CD8-positive, alpha-beta memory T cell (primary cell): ENCODE data around the gene KAT8. TPM values are rescaled to one million over a fixed set of nuclear protein-coding genes. Genes with fewer than 3 reads are reported as not detected.
"Not testable (repeated sequence)": the region's sequence is repeated elsewhere in the genome, so short reads cannot be mapped to it uniquely, and the experiment has no call there.

ENCODE experiments used
- CTCF ChIA-PET: fragments of 350-600 bp; sonication (Branson Sonifier 250); formaldehyde crosslinking; loops from one replicate; lab custom pipeline; 2021; ENCODE audit warnings: antibody characterized with exemption; lab: Charles Lee
- POLR2A ChIA-PET: fragments of 350-600 bp; sonication (Branson Sonifier 250); formaldehyde crosslinking; loops from one replicate; lab custom pipeline; 2021; ENCODE audit warnings: antibody characterized with exemption; lab: Charles Lee
- DNase-seq, 5 donors: peaks; one replicate each; pipeline versions ENCODE4 v3.0.0 to v3.0.0-alpha.2; 2020 to 2022; ENCODE audit warnings: mixed read lengths in 1 of 5
- H3K27ac ChIP-seq: one replicate; pipeline ENCODE4 v1.7.0; 2013; ENCODE audit warnings: low read depth, mild to moderate bottlenecking, low read length, moderate library complexity
- H3K27me3 ChIP-seq: 2 replicates; pipeline ENCODE4 v1.7.0; 2013; ENCODE audit warnings: low read length, mild to moderate bottlenecking; ENCODE audit not compliant: insufficient read depth, poor library complexity, severe bottlenecking
- H3K36me3 ChIP-seq: 2 replicates; pipeline ENCODE4 v1.7.0; 2013; ENCODE audit warnings: mild to moderate bottlenecking, low read length, moderate library complexity; ENCODE audit not compliant: insufficient read depth
- H3K4me1 ChIP-seq: 2 replicates; pipeline ENCODE4 v1.7.0; 2013; ENCODE audit warnings: mild to moderate bottlenecking, low read length, moderate library complexity; ENCODE audit not compliant: insufficient read depth
- H3K4me3 ChIP-seq: 2 replicates; pipeline ENCODE4 v1.7.0; 2013; ENCODE audit warnings: mild to moderate bottlenecking, low read length
- H3K9me3 ChIP-seq: 2 replicates; pipeline ENCODE4 v1.7.0; 2013; ENCODE audit warnings: mild to moderate bottlenecking, low read length
- H3K27ac Mint-ChIP-seq, 8 donors: one replicate each; pipeline ENCODE4 v1.8.0; 2020 to 2021; ENCODE audit warnings: mixed read lengths in 8 of 8, mild to moderate bottlenecking in 6 of 8, inconsistent platforms in 3 of 8, moderate library complexity in 3 of 8
- H3K27me3 Mint-ChIP-seq, 2 donors: one replicate each; pipeline ENCODE4 v1.8.0; 2020 to 2021; ENCODE audit warnings: mixed read lengths in 2 of 2, mild to moderate bottlenecking in 1 of 2, moderate library complexity in 1 of 2
- H3K36me3 Mint-ChIP-seq, 3 donors: one replicate each; pipeline ENCODE4 v1.8.0; 2020 to 2021; ENCODE audit warnings: mixed read lengths in 3 of 3, inconsistent platforms in 1 of 3, mild to moderate bottlenecking in 1 of 3
- H3K4me1 Mint-ChIP-seq, 3 donors: one replicate each; pipeline ENCODE4 v1.8.0; 2020 to 2021; ENCODE audit warnings: mixed read lengths in 3 of 3, inconsistent platforms in 1 of 3, mild to moderate bottlenecking in 1 of 3
- H3K4me3 Mint-ChIP-seq, 7 donors: one replicate each; pipeline ENCODE4 v1.8.0; 2020 to 2021; ENCODE audit warnings: mixed read lengths in 7 of 7, mild to moderate bottlenecking in 6 of 7, moderate library complexity in 4 of 7, inconsistent platforms in 2 of 7
- H3K9me3 Mint-ChIP-seq, 5 donors: one replicate each; pipeline ENCODE4 v1.8.0; 2020 to 2022; ENCODE audit warnings: mixed read lengths in 5 of 5, mild to moderate bottlenecking in 3 of 5, moderate library complexity in 2 of 5, inconsistent platforms in 1 of 5
- polyA plus RNA-seq: library from polyadenylated mRNA; unstranded; fragments of 300-500 nt; fragmentation: Illumina TruSeq; gene quantifications from one replicate; pipeline ENCODE4 v1.2.3, GENCODE V29; 2021
- total RNA-seq, 2 experiments: library from RNA; stranded (reverse); gene quantifications; one replicate each; pipeline ENCODE4 v1.2.3, GENCODE V29; 2021

The KAT8 gene
- total and polyA plus RNA-seq, 3 experiments from 2014 or later: 56.1 to 67.3 (median 58.6) TPM

DNA sequence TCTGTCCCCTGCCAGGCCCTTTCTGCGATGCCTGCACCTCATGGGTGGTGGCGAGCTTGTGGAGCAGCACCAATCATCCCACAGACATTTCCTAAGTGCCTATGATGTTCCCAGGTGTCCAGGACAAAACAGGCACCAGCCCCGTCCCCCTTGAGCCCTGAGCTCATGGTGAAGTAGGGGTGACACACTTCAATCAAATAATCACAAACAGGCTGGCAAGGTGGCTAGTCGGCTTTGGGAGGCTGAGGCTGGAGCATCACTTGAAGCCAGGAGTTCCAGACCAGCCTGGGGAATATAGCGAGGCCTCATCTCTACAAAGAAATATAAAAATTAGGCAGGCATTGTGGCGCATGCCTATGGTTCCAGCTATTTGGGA lies 18.8 kb downstream of the KAT8 start:
- H3K4me1 Mint-ChIP-seq: peaks cover 0 to 2% (median 0%) of the 10 kb centered on the region in 3 donors
- H3K27ac ChIP-seq: no peak overlapping the region
- no peaks in the 10 kb centered on the region for H3K27me3 ChIP-seq
- no peaks in the 10 kb centered on the region for H3K36me3 ChIP-seq
- H3K27me3 Mint-ChIP-seq: peaks cover 0 to 2% of the 10 kb centered on the region in 2 donors
- no peaks in the 10 kb centered on the region for H3K9me3 Mint-ChIP-seq
- H3K4me1 ChIP-seq: no peaks in the 10 kb centered on the region
- POLR2A ChIA-PET: no interaction called here
- peak overlapping the region in 1 of 8 donors; percentile 37 for H3K27ac Mint-ChIP-seq
- CTCF ChIA-PET: no interaction called here
- no peaks in the 10 kb centered on the region for H3K9me3 ChIP-seq
- no peak overlapping the region for H3K4me3 ChIP-seq
- no peak overlapping the region for H3K4me3 Mint-ChIP-seq
- no peak for DNase-seq
- peaks cover 0 to 22% (median 0%) of the 10 kb centered on the region in 3 donors for H3K36me3 Mint-ChIP-seq

DNA sequence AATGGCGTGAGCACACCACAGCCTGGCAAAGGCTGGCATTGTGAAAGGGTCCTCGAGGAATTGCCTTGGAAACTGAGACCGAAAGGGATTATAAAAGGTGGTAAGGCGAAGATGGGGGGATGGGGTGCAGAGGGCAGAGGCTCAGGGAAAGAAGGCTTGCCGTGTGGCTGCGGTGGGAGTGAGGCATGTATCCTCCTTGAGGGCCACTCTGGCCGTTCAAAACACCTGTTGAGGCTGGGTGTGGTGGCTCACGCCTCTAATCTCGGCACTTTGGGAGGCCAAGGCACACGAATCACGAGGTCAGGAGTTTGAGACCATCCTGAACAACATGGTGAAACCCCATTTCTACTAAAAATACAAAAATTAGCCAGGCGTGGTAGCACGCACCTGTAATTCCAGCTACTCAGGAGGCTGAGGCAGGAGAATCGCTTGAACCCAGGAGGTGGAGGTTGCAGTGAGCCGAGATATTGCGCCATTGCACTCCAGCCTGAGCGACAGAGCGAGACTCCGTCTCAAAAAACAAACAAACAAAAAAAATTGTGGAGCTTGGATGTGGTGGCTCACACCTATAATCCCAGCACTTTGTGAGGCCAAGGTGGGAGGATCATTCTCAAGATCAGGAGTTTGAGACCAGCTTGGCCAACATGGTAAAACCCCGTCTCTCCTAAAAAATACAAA lies 19.5 kb downstream of the KAT8 start:
- H3K36me3 ChIP-seq, H3K4me1 ChIP-seq, H3K27ac ChIP-seq, H3K27me3 Mint-ChIP-seq, H3K9me3 ChIP-seq, H3K4me3 Mint-ChIP-seq, H3K4me3 ChIP-seq, POLR2A ChIA-PET, H3K9me3 Mint-ChIP-seq, DNase-seq, H3K4me1 Mint-ChIP-seq, CTCF ChIA-PET, H3K27ac Mint-ChIP-seq, H3K27me3 ChIP-seq: not testable (repeated sequence)
- H3K36me3 Mint-ChIP-seq: peaks cover 0 to 16% (median 0%) of the 10 kb centered on the region in 3 donors

DNA sequence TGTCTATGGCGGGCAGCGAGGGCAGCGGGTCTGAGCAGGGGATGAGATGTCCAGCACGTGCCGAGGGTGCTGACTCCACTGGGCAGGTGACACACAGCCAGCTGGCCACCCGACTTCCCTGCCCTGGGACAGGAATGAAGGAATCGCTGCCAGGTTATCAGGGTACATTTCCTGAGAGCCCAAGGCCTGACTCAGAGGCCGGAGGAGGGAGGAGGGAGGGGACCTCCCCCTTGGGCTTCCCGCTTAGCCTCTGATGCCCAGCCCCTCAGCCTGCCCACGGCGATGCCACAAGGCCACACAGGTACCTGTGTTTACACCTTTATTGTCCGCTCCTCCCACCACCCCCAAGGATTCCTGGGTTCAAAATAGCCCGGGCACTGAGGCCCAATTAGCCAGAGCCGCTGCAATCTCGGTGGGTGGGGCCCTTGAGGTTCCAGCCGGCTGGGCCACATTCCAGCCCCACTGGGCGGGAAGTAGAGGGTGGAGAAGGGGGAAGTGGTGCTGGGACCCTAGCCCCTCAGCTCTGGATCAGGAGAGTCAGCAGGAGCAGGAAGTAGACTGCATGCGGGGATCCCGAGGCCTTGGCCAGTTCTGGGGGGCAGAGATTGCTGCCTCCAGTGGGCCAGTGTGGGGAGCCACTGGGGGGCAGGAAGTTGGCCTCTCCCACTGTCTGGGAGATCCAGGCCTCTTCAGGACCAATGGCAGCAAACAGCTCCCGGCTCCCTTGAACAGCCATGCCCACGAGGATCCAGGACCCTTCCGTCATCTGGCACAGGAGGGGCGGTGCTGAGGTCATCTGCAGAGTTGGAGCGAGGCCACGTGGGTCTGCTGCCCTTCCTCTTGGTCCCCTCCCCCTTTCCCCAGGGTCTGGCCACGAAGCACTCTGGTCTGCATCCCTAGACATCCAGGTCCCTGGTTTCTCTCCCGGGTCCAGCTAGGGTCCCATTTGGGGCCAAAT lies 21.4 kb downstream of the KAT8 start:
- H3K27ac Mint-ChIP-seq: no peak overlapping the region
- no peaks in the 10 kb centered on the region for H3K27me3 Mint-ChIP-seq
- CTCF ChIA-PET: interaction anchor here (1.1 kb wide), 1 partner anchor 9 kb away, joined by 3 read pairs; no protein-coding TSS in a partner anchor
- DNase-seq: no peak
- POLR2A ChIA-PET: no interaction called here
- H3K4me1 ChIP-seq: peaks cover 19% of the 10 kb centered on the region
- H3K36me3 ChIP-seq: no peaks in the 10 kb centered on the region
- H3K9me3 ChIP-seq: no peaks in the 10 kb centered on the region
- H3K4me3 ChIP-seq: no peak overlapping the region
- H3K27me3 ChIP-seq: no peaks in the 10 kb centered on the region
- H3K27ac ChIP-seq: no peak overlapping the region
- no peak overlapping the region for H3K4me3 Mint-ChIP-seq
- no peaks in the 10 kb centered on the region for H3K9me3 Mint-ChIP-seq
- H3K4me1 Mint-ChIP-seq: peaks cover 6 to 14% (median 7%) of the 10 kb centered on the region in 3 donors
- no peaks in the 10 kb centered on the region for H3K36me3 Mint-ChIP-seq

DNA sequence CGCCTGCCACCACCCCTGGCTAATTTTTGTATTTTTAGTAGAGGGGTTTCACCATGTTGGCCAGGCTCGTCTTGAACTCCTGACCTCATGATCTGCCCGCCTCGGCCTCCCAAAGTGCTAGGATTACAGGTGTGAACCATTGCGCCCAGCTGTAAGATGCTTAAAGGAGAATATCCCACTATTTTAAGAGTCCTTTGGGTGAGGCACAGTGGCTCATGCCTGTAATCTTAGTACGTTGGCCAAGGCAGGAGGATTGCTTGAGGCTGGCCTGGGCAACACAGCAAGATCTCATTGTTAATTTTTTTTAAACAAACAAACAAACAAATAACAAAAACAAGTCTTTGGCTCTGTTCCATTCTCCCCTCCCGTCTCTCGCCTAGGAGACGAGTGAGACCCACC lies 23.6 kb downstream of the KAT8 start:
- H3K27ac ChIP-seq: peak overlapping the region; percentile 61
- not testable (repeated sequence) for H3K4me3 Mint-ChIP-seq, H3K9me3 Mint-ChIP-seq, H3K36me3 Mint-ChIP-seq, H3K36me3 ChIP-seq, H3K9me3 ChIP-seq, H3K27me3 Mint-ChIP-seq, H3K27me3 ChIP-seq, DNase-seq, H3K4me3 ChIP-seq
- ChIA-PET CTCF (interaction anchor here (1.9 to 3.5 kb wide), 3 partner anchors 23 to 318 kb away, joined by 10 to 34 read pairs (median 18); partner anchors contain the start of genes ARMC5 and KAT8), POLR2A (interaction anchor here (2.3 to 3.1 kb wide), 2 partner anchors 23 to 61 kb away, joined by 9 to 59 read pairs; partner anchors contain the start of genes KAT8 and PYCARD)
- H3K4me1 ChIP-seq: peaks cover 19% of the 10 kb centered on the region
- peaks cover 5 to 14% (median 6%) of the 10 kb centered on the region in 3 donors for H3K4me1 Mint-ChIP-seq
- peak overlapping the region in 1 of 8 donors; percentile 14 for H3K27ac Mint-ChIP-seq

DNA sequence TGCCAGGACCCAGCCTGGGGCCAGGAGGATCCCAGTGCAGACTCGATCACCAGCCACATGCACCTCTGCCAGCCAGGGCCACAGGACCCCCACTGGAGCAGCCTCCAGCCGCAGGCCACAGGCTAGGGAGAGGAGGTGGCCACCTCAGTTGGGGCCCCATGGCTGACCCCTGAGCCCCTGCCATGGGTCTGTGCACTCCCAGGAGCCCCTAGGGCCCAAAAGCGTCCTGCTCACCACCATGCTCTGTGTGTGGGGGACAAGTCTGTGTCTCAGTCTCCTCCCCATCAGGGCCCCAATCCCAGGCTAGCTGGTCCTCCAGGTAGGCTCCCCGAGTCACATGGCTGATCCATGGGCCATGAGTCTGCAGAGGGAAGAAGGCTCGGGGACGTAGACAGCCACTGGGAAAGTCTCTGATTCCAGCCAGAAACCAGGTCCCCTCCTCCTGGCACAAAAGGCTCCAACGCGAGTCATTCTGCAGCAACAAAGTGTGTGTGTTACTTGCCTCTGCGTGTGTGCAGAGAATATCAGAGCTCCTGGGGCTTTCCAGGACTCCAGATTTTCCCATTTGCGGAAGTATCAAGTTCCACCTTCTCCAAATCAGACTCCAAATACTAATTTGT lies 24.1 kb downstream of the KAT8 start:
- H3K4me1 ChIP-seq: peaks cover 19% of the 10 kb centered on the region
- peak overlapping the region; percentile 59 for H3K4me3 ChIP-seq
- H3K27me3 Mint-ChIP-seq: no peaks in the 10 kb centered on the region
- H3K9me3 Mint-ChIP-seq: no peaks in the 10 kb centered on the region
- no peaks in the 10 kb centered on the region for H3K36me3 Mint-ChIP-seq
- no peaks in the 10 kb centered on the region for H3K9me3 ChIP-seq
- no peaks in the 10 kb centered on the region for H3K36me3 ChIP-seq
- POLR2A ChIA-PET: interaction anchor here (0.5 to 3.1 kb wide), 13 partner anchors 23 to 732 kb away, joined by 3 to 72 read pairs (median 7); partner anchors contain the start of genes FUS, KAT8, PHKG2 and PYCARD
- peak in 1 of 5 donors; percentile 12 for DNase-seq
- H3K27ac Mint-ChIP-seq: peak overlapping the region; percentile 74 to 90 (median 86)
- peak overlapping the region; percentile 61 for H3K27ac ChIP-seq
- peak overlapping the region; percentile 68 to 92 (median 78) for H3K4me3 Mint-ChIP-seq
- H3K27me3 ChIP-seq: no peaks in the 10 kb centered on the region
- peaks cover 5 to 14% (median 6%) of the 10 kb centered on the region in 3 donors for H3K4me1 Mint-ChIP-seq
- CTCF ChIA-PET: interaction anchor here (0.8 to 3.6 kb wide), 44 partner anchors 9 to 736 kb away, joined by 3 to 44 read pairs (median 6); partner anchors contain the start of genes ARMC5, FUS, HSD3B7 and KAT8

DNA sequence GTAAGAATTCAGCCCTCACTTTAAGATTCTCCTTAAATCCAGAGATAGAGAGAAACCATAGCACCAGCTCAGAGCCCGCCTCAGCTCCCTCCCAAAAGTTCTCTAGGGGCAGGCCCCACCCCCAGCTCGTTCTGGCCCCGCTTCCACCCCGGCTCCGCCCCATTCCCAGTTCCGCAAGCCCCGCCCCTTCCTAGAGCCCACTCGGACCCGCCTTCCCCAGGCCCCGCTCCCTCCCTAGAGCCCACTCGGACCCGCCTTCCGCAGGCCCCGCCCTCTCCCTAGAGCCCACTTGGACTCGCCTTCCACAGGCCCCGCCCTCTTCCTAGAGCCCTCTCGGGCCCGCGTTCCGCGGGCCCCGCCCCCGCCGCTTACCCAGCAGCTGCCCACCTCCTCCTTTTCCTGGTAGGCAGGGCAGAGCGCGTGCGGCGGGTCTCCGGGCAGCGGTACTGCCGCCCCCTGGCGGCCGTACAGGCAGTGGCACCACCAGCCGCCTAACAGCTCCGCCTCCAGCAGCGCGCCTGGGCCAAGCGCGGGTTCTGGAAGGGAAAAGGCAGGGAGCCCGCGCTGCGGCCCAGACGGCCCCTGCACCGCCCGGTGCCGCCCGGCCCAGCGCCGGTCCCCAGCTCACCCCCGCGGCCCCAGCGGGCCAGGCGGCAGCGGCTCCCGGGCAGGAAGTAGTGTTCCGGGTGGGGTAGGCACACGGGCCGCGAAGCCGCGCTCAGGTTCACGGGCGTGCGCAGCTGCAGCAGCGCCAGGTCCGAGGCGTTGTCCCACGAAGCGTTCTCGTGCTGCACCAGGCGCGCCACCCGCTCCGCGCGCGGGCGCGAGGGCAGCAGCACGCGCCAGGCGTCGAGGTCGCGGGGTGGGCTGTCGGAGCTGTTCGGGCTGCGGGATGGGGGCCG lies 24.9 kb downstream of the KAT8 start:
- H3K36me3 ChIP-seq: no peaks in the 10 kb centered on the region
- DNase-seq: peak; percentile 93 to 99 (median 95)
- H3K27me3 Mint-ChIP-seq: no peaks in the 10 kb centered on the region
- H3K4me3 Mint-ChIP-seq: peak overlapping the region; percentile 68 to 92 (median 78)
- no peaks in the 10 kb centered on the region for H3K27me3 ChIP-seq
- H3K4me1 ChIP-seq: peaks cover 19% of the 10 kb centered on the region
- peaks cover 0 to 1% (median 0%) of the 10 kb centered on the region in 3 donors for H3K36me3 Mint-ChIP-seq
- peaks cover 5 to 14% (median 6%) of the 10 kb centered on the region in 3 donors for H3K4me1 Mint-ChIP-seq
- H3K27ac ChIP-seq: peak overlapping the region; percentile 61
- ChIA-PET CTCF (interaction anchor here (0.6 to 3.6 kb wide), 52 partner anchors 9 to 735 kb away, joined by 3 to 44 read pairs (median 5); partner anchors contain the start of genes ARMC5, FUS, HSD3B7 and KAT8), POLR2A (interaction anchor here (0.5 to 3.1 kb wide), 16 partner anchors 24 to 731 kb away, joined by 3 to 72 read pairs (median 4); partner anchors contain the start of genes FUS, KAT8, PHKG2 and PYCARD)
- no peaks in the 10 kb centered on the region for H3K9me3 Mint-ChIP-seq
- peak overlapping the region; percentile 59 for H3K4me3 ChIP-seq
- peak overlapping the region; percentile 74 to 90 (median 86) for H3K27ac Mint-ChIP-seq
- no peaks in the 10 kb centered on the region for H3K9me3 ChIP-seq
